H1 (cell line): Measurements from ENCODE around the gene NCAM1. TPM values are rescaled to one million over a fixed set of nuclear protein-coding genes. Genes with fewer than 3 reads are reported as not detected.

ENCODE experiments used
- CTCF ChIA-PET: fragments of 300-600 bp; sonication (Branson Sonifier 250); formaldehyde crosslinking; loops from one replicate; lab custom pipeline; 2021; ENCODE audit not compliant: partially characterized antibody; lab: Charles Lee
- POLR2A ChIA-PET: fragments of 300-600 bp; sonication (Branson Sonifier 250); formaldehyde crosslinking; loops from one replicate; lab custom pipeline; 2021; ENCODE audit warnings: inconsistent platforms; ENCODE audit not compliant: partially characterized antibody; lab: Charles Lee
- DNase-seq, 2 experiments: peaks; one replicate each; pipeline versions ENCODE4 v3.0.0 to v3.0.0-alpha.2; 2010 to 2022; ENCODE audit warnings: low spot score in 2 of 2, low read depth in 1 of 2, mixed read lengths in 1 of 2
- FAIRE-seq: peaks from 2 replicates; lab custom pipeline; 2011; peaks lifted over from hg19 to GRCh38; lab: Jason Lieb, UNC
- H2AFZ ChIP-seq: 2 replicates; pipeline ENCODE4 v1.8.1; 2012; ENCODE audit warnings: low read length, inconsistent platforms
- H2AK5ac ChIP-seq: 2 replicates; pipeline ENCODE4 v1.6.1; 2013; ENCODE audit warnings: low read depth, low read length
- H2BK120ac ChIP-seq: replicated peaks from 2 replicates; pipeline ENCODE3; 2013; ENCODE audit warnings: low read depth, low read length, inconsistent platforms
- H2BK12ac ChIP-seq: 2 replicates; pipeline ENCODE4 v1.6.1; 2013; ENCODE audit warnings: low read depth, low read length
- H2BK15ac ChIP-seq: 2 replicates; pipeline ENCODE4 v1.6.1; 2013; ENCODE audit warnings: low read length
- H2BK20ac ChIP-seq: 2 replicates; pipeline ENCODE4 v1.6.1; 2013; ENCODE audit warnings: low read length
- H2BK5ac ChIP-seq: 2 replicates; pipeline ENCODE4 v1.6.1; 2013; ENCODE audit warnings: low read depth, low read length
- H3K14ac ChIP-seq: 2 replicates; pipeline ENCODE4 v1.6.1; 2013; ENCODE audit warnings: inconsistent platforms; ENCODE audit not compliant: insufficient read length
- H3K18ac ChIP-seq: 2 replicates; pipeline ENCODE4 v1.6.1; 2013; ENCODE audit warnings: low read length; ENCODE audit errors: extremely low read depth
- H3K23ac ChIP-seq: 2 replicates; pipeline ENCODE4 v1.6.1; 2013; ENCODE audit warnings: inconsistent platforms; ENCODE audit not compliant: insufficient read length
- H3K23me2 ChIP-seq: 2 replicates; pipeline ENCODE4 v1.6.1; 2013; ENCODE audit warnings: low read depth, low read length
- H3K27ac ChIP-seq: 2 replicates; pipeline ENCODE4 v1.6.1; 2011; ENCODE audit warnings: low read depth, low read length, inconsistent platforms
- H3K27me3 ChIP-seq, 4 experiments: replicated peaks in 1 of 4; 1 replicate in 1 of 4; 2 replicates in 3 of 4; pipeline versions ENCODE4 v1.6.1 to v1.8.1; 2011 to 2013; ENCODE audit warnings: low read length in 3 of 4, mild to moderate bottlenecking in 3 of 4, inconsistent platforms in 2 of 4, mixed read lengths in 2 of 4, moderate library complexity in 1 of 4; ENCODE audit not compliant: control insufficient read depth in 3 of 4, insufficient read depth in 3 of 4; ENCODE audit errors: extremely low read depth in 1 of 4
- H3K36me3 ChIP-seq, 4 experiments: 2 replicates each; pipeline versions ENCODE4 v1.6.1 to v1.8.1; 2011 to 2013; ENCODE audit warnings: mild to moderate bottlenecking in 4 of 4, low read length in 3 of 4, moderate library complexity in 2 of 4, control low read depth in 1 of 4, inconsistent platforms in 1 of 4; ENCODE audit not compliant: insufficient read depth in 4 of 4, control insufficient read depth in 2 of 4
- H3K4ac ChIP-seq: replicated peaks from 2 replicates; pipeline ENCODE3; 2013; ENCODE audit warnings: low read length, low read depth, mixed read lengths, inconsistent platforms; ENCODE audit not compliant: insufficient read length
- H3K4me1 ChIP-seq, 4 experiments: replicated peaks in 1 of 4; 1 replicate in 1 of 4; 2 replicates in 3 of 4; pipeline versions ENCODE4 v1.6.1 to v1.8.1; 2011 to 2013; ENCODE audit warnings: low read length in 3 of 4, inconsistent platforms in 2 of 4, mixed read lengths in 1 of 4; ENCODE audit not compliant: insufficient read depth in 4 of 4, control insufficient read depth in 3 of 4
- H3K4me2 ChIP-seq, 2 experiments: 2 replicates each; pipeline versions ENCODE4 v1.6.1 to v1.8.1; 2011 to 2013; ENCODE audit warnings: low read depth in 2 of 2, low read length in 2 of 2, control low read depth in 1 of 2, inconsistent platforms in 1 of 2, mild to moderate bottlenecking in 1 of 2; ENCODE audit not compliant: insufficient read depth in 1 of 2
- H3K4me3 ChIP-seq, 4 experiments: fragments of 200-600, 300-600 bp in 1 of 4; sonication (generic), shearing (Covaris generic), sonication (Bioruptor Twin) in 1 of 4; 2 replicates each; pipeline versions ENCODE4 v1.5.1 to v1.8.1; 2011 to 2016; ENCODE audit warnings: low read length in 4 of 4, low read depth in 3 of 4, control low read depth in 2 of 4, inconsistent platforms in 2 of 4, mild to moderate bottlenecking in 2 of 4, mixed read lengths in 1 of 4, moderate library complexity in 1 of 4; ENCODE audit not compliant: insufficient read depth in 2 of 4; ENCODE audit errors: extremely low read depth in 1 of 4
- H3K56ac ChIP-seq: replicated peaks from 2 replicates; pipeline ENCODE3; 2013; ENCODE audit warnings: low read depth, mild to moderate bottlenecking, mixed read lengths, low read length, inconsistent platforms; ENCODE audit not compliant: insufficient read length
- H3K79me1 ChIP-seq: 2 replicates; pipeline ENCODE4 v1.6.1; 2013; ENCODE audit warnings: low read depth, low read length, control low read depth
- H3K79me2 ChIP-seq, 2 experiments: 2 replicates each; pipeline versions ENCODE4 v1.6.1 to v1.8.1; 2012 to 2013; ENCODE audit warnings: low read length in 2 of 2, mild to moderate bottlenecking in 2 of 2, inconsistent platforms in 1 of 2; ENCODE audit not compliant: insufficient read depth in 2 of 2, control insufficient read depth in 1 of 2
- H3K9ac ChIP-seq, 4 experiments: replicated peaks in 1 of 4; 1 replicate in 1 of 4; 2 replicates in 3 of 4; pipeline versions ENCODE4 v1.6.1 to v1.8.1; 2011 to 2013; ENCODE audit warnings: low read depth in 3 of 4, low read length in 3 of 4, control low read depth in 2 of 4, mild to moderate bottlenecking in 2 of 4, moderate library complexity in 2 of 4, inconsistent platforms in 1 of 4; ENCODE audit errors: extremely low read depth in 1 of 4
- H3K9me3 ChIP-seq, 2 experiments: 2 replicates each; pipeline versions ENCODE4 v1.6.1 to v1.8.1; 2012 to 2013; ENCODE audit warnings: mild to moderate bottlenecking in 2 of 2, moderate library complexity in 2 of 2, control low read depth in 1 of 2, inconsistent platforms in 1 of 2, low read depth in 1 of 2, low read length in 1 of 2, mixed read lengths in 1 of 2; ENCODE audit not compliant: insufficient read depth in 2 of 2
- H4K20me1 ChIP-seq, 2 experiments: replicated peaks in 1 of 2; 2 replicates each; pipeline versions ENCODE3 to v1.8.1; 2011 to 2013; ENCODE audit warnings: inconsistent platforms in 2 of 2, low read length in 2 of 2, mild to moderate bottlenecking in 1 of 2; ENCODE audit not compliant: insufficient read depth in 2 of 2, control insufficient read depth in 1 of 2
- H4K5ac ChIP-seq: 2 replicates; pipeline ENCODE4 v1.6.1; 2013; ENCODE audit warnings: low read length, low read depth, mixed read lengths, inconsistent platforms; ENCODE audit not compliant: insufficient read length
- H4K8ac ChIP-seq: 2 replicates; pipeline ENCODE4 v1.8.0; 2013; ENCODE audit warnings: mild to moderate bottlenecking, moderate library complexity, low read length, inconsistent platforms; ENCODE audit not compliant: insufficient read depth; ENCODE audit errors: extremely low read depth
- H4K91ac ChIP-seq: replicated peaks from 2 replicates; pipeline ENCODE3; 2013; ENCODE audit warnings: low read length, mixed read lengths, inconsistent platforms; ENCODE audit not compliant: insufficient read length
- JUN ChIP-seq: IDR thresholded peaks from 2 replicates; pipeline ENCODE4 v1.6.1; 2011; ENCODE audit warnings: low read depth, mild to moderate bottlenecking, improper control_type of control experiment, low read length
- RAD21 ChIP-seq, 2 experiments: IDR thresholded peaks in 1 of 2; conservative IDR thresholded peaks in 1 of 2; 2 replicates each; pipeline ENCODE4 v1.6.1; 2011; ENCODE audit warnings: low read depth in 2 of 2, low read length in 2 of 2, improper control_type of control experiment in 1 of 2, inconsistent platforms in 1 of 2, mild to moderate bottlenecking in 1 of 2, moderate library complexity in 1 of 2
- SUZ12 ChIP-seq: fragments of 200-600 bp; sonication (generic); IDR thresholded peaks from 2 replicates; pipeline ENCODE4 v1.6.1; 2012; ENCODE audit warnings: mild to moderate bottlenecking, inconsistent platforms, low read length, moderate library complexity, mixed read lengths
- WGBS, 2 experiments: shearing (Covaris generic) in 1 of 2; methylation state at CpG; one replicate each; pipeline versions ENCODE4 v1.1.6 to v1.1.7; 2013 to 2015; ENCODE audit warnings: low lambda C conversion rate in 2 of 2, mixed read lengths in 2 of 2, inconsistent platforms in 1 of 2, low coverage in 1 of 2, missing lambda C conversion rate in 1 of 2; ENCODE audit not compliant: insufficient replicate concordance in 2 of 2, insufficient coverage in 1 of 2, insufficient read length in 1 of 2; ENCODE audit errors: extremely low coverage in 1 of 2, missing lambda C conversion rate in 1 of 2; 5-methylcytosine and 5-hydroxymethylcytosine counted together
- polyA plus RNA-seq, 7 experiments: library from polyadenylated mRNA; depleted of rRNA in 3 of 7; stranded (reverse) in 5 of 7; unstranded in 2 of 7; fragments of >200 nt in 5 of 7; fragments of 200-250 nt in 2 of 7; gene quantifications; 1 replicate in 5 of 7; 2 replicates in 1 of 7; 4 replicates in 1 of 7; pipeline versions ENCODE4 v1.2.1 to v1.2.3, GENCODE V29; 2011 to 2013; ENCODE audit warnings: missing spikeins in 2 of 7, mixed read lengths in 2 of 7
- total RNA-seq: library from RNA; stranded (reverse); fragmentation: NEBNext Ultra II Directional; extraction: Animal tissue kit (Norgen Biotek cat#: 25700); gene quantifications from 2 replicates; pipeline ENCODE4 v1.2.1, GENCODE V29; 2021
- TF ChIP-seq, protein P1 (sequence below), 3 experiments: IDR thresholded peaks; 1 replicate in 2 of 3; 2 replicates in 1 of 3; pipeline versions ENCODE4 v1.5.1 to v1.6.1; 2011; ENCODE audit warnings: low read length in 3 of 3, mild to moderate bottlenecking in 3 of 3, inconsistent platforms in 2 of 3, low read depth in 1 of 3, moderate library complexity in 1 of 3; ENCODE audit not compliant: insufficient read depth in 1 of 3; ENCODE audit errors: control extremely low read depth in 1 of 3

The NCAM1 gene
- total and polyA plus RNA-seq, 2 of the 8 experiments (the other 6 are each of a cell fraction or from before 2014, with no cell fraction given) = 3.1 to 4.3 TPM

DNA sequence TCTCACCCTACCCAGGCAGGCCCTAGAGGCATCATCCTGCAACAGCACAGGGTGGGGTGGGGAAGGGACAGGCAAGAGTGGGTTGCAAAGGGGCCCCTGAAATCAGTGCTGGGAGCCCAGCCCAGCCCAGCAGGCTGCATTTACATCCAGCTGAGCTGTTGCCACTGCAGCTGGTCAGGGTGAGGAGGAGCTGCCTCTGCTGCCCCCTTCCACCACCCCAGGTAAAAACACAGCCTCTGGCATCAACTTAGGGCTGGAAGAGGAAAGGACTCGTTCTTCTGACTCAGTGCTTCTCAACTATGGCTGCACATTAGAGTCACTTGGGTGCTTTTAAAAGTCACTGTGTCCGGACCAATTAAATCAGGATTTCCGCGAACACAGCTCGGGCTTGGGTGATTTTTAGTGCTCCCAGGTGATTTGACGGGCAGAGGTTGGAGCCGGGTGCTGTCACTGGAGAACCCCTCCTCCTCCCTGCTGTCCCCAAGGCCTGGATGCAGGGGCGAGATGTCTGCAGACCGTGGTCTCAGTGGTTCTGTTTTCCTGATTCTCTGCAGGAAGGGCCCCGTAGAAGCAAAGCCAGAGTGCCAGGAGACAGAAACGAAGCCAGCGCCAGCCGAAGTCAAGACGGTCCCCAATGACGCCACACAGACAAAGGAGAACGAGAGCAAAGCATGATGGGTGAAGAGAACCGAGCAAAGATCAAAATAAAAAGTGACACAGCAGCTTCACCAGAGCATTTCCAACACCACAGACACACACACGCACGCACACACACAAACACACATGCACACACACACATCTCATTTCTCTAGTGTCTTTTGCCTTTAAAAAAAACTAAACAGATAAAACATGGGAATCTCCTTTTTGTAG lies 313.7 kb downstream of the NCAM1 start:
- 94% methylated on average over 19 of the region's 19 CpGs; no CpG with 5 or more reads in 1 of the 2 experiments for WGBS, 2 experiments
- H3K4me1 ChIP-seq = no peaks in the 10 kb centered on the region
- no peaks in the 10 kb centered on the region for H4K20me1 ChIP-seq
- DNase-seq = peak; percentile 21 to 56
- TF ChIP-seq SUZ12 (no peak), RAD21 (IDR thresholded peaks at IDR 0.05 in 1 of 2, conservative IDR thresholded peaks at IDR 0.05 in 1 of 2; ENCODE audit: low read depth in 2 of 2, low read length in 2 of 2) (peak; percentile 65 to 71), JUN (no peak)
- TF ChIP-seq, protein P1, sequence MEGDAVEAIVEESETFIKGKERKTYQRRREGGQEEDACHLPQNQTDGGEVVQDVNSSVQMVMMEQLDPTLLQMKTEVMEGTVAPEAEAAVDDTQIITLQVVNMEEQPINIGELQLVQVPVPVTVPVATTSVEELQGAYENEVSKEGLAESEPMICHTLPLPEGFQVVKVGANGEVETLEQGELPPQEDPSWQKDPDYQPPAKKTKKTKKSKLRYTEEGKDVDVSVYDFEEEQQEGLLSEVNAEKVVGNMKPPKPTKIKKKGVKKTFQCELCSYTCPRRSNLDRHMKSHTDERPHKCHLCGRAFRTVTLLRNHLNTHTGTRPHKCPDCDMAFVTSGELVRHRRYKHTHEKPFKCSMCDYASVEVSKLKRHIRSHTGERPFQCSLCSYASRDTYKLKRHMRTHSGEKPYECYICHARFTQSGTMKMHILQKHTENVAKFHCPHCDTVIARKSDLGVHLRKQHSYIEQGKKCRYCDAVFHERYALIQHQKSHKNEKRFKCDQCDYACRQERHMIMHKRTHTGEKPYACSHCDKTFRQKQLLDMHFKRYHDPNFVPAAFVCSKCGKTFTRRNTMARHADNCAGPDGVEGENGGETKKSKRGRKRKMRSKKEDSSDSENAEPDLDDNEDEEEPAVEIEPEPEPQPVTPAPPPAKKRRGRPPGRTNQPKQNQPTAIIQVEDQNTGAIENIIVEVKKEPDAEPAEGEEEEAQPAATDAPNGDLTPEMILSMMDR (IDR thresholded peaks at IDR 0.05; ENCODE audit: control extremely low read depth in 1 of 3, insufficient read depth in 1 of 3, low read depth in 1 of 3, low read length in 3 of 3) = peak; percentile 46 to 70 (median 70)
- H4K91ac ChIP-seq = no peak overlapping the region
- no peak overlapping the region for H3K18ac ChIP-seq
- no peaks in the 10 kb centered on the region for H3K79me1 ChIP-seq
- no peak overlapping the region for H3K27ac ChIP-seq
- ChIA-PET POLR2A (no interaction called here), CTCF (interaction anchor here (0.6 to 3.9 kb wide), 20 partner anchors 9 to 996 kb away, joined by 3 to 15 read pairs (median 4); no protein-coding TSS in a partner anchor)
- no peak overlapping the region for H2BK15ac ChIP-seq
- no peak overlapping the region for H2BK5ac ChIP-seq
- H3K4me3 ChIP-seq = no peak overlapping the region
- H3K23me2 ChIP-seq = no peaks in the 10 kb centered on the region
- H3K14ac ChIP-seq = no peak overlapping the region
- no peaks in the 10 kb centered on the region for H3K9me3 ChIP-seq
- H3K27me3 ChIP-seq = no peaks in the 10 kb centered on the region
- no peaks in the 10 kb centered on the region for H3K79me2 ChIP-seq
- no peak overlapping the region for H2BK120ac ChIP-seq
- H4K5ac ChIP-seq = no peak overlapping the region
- no peak overlapping the region for H3K4ac ChIP-seq
- no peak for FAIRE-seq
- H3K23ac ChIP-seq = no peak overlapping the region
- H4K8ac ChIP-seq = no peak overlapping the region; the same call in 1 of the 2 replicates
- H2AFZ ChIP-seq = no peak overlapping the region
- no peak overlapping the region for H3K9ac ChIP-seq
- H3K4me2 ChIP-seq = no peak overlapping the region
- no peak overlapping the region for H2BK12ac ChIP-seq
- no peak overlapping the region for H2AK5ac ChIP-seq
- H3K56ac ChIP-seq = no peak overlapping the region
- no peak overlapping the region for H2BK20ac ChIP-seq
- no peaks in the 10 kb centered on the region for H3K36me3 ChIP-seq
